Cardiac septum (tissue), 1 donor: ENCODE measurements around the gene SCN3B. TPM values are rescaled to one million over a fixed set of nuclear protein-coding genes. Genes with fewer than 3 reads are reported as not detected.

ENCODE experiments used
- DNase-seq: peaks from one replicate; pipeline ENCODE4 v3.0.0-alpha.2; 2020; ENCODE audit warnings: low spot score
- intact Hi-C: fragments of 100-400 bp; cut with DNase I; formaldehyde crosslinking; loops from one replicate; pipeline ENCODE4 v1.14.0; 2022
- total RNA-seq: library from RNA; stranded (reverse); fragmentation: NEBNext Ultra II Directional; extraction: Animal tissue kit (Norgen Biotek cat#: 25700); gene quantifications from one replicate; pipeline ENCODE4 v1.2.1, GENCODE V29; 2021
- donor health status: DM: no; HTN: no; CAD: no.

Gene SCN3B
- total RNA-seq, 1 donor from 2014 or later = 3.3 TPM

GRCh38 chr11:123608371-123608770, 46.1 kb downstream of the SCN3B start:
- no peak for DNase-seq
- intact Hi-C loops = no loop called here

DNA sequence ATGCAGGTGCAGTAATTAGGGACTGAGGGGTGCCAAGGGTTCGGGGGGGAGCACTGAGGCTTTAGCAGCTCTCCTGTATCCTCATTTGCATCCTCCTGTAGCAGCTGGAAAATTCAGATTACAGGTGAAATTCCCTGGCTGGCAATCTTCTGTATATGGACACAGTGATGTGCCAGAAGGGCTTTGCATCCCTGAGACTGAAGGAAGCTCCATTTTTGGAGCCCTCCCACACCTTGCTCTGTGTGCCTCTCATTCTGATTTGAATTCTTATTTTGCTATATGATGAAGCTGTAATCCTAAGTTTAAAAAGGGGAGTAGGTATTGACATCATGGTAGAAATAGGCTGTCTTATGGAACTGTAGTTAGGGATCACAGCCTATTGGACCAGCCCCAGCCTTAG, 46.6 kb downstream of the SCN3B start:
- no peak for DNase-seq
- intact Hi-C loops = no loop called here

DNA sequence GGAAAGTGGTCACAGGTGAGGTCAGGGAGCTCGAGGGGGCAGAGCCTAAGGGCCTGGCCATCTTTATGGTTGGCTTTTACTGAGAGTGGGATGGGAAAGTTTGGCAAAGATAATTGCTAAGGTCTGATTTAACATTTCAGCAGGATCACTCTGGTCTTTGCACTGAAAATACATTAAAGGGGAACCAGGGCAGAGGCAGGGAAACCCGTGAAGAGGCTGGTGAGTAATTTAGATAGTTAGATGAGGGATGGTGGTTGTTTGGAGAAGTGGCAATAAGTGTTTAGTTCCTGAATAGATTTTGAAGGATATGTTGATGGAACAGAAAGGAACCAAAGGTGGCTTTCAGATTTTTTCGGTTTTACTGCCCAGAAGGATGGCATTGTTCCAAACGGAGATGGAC, 50.8 kb downstream of the SCN3B start:
- intact Hi-C loops = no loop called here
- no peak for DNase-seq

DNA sequence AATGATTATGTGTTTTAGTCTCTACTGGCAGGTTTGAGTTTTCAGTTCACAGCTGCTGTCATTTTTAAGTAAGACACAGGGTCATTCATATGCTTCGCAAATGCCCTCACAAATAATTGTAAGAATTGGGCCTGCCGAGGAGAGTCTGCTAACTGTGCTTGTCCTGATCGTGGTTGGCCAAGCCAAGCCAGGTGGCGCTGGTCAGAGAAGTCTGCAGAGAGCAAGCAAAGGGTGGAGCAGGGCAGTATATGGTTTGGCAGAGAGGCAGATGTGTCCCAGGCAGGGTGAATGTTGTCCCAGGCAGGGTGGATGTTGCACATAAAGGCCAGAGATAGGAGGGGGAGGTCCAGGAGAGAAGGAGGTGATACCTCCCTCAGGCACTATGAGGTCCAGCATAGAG, 52.7 kb downstream of the SCN3B start:
- intact Hi-C loops = no loop called here
- no peak for DNase-seq

- intact Hi-C loops = no loop called here
- DNase-seq = no peak
These were observed 53.3 kb downstream of the SCN3B start for GRCh38 chr11:123601136-123601535.

- intact Hi-C loops = no loop called here
These were observed 56.6 kb downstream of the SCN3B start for GRCh38 chr11:123597859-123598258.

DNA sequence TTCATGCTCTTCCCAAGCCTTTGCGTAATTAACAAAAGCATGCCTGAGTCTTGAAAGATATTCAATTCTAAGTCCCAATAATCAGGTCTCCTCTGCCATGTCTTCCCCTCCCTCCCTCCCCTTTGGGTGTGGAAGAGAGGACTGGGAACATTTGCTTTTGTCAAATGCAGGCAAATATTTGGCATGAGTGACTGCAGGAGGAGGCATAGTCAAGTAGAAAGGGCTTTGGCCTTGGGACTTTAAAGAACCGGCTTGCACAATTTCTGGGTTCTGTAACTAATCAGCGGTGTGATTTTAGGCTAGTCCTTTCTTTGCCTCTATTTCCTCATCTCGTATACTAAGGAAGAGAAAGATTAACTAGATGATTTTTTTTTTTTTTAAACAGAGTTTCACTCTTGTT, 59.5 kb downstream of the SCN3B start:
- intact Hi-C loops = no loop called here
- DNase-seq = no peak

More at GRCh38 chr11:123597859-123598258, 56.6 kb downstream of the SCN3B start:
- DNase-seq = no peak

- no peak for DNase-seq
- intact Hi-C loops = no loop called here
These were observed 60.1 kb downstream of the SCN3B start for GRCh38 chr11:123594188-123594901.

- intact Hi-C loops = no loop called here
- no peak for DNase-seq
These were observed 60.9 kb downstream of the SCN3B start for GRCh38 chr11:123593570-123593969.

- intact Hi-C loops = no loop called here
- DNase-seq = no peak
These were observed 64.0 kb downstream of the SCN3B start for GRCh38 chr11:123590296-123590912.

DNA sequence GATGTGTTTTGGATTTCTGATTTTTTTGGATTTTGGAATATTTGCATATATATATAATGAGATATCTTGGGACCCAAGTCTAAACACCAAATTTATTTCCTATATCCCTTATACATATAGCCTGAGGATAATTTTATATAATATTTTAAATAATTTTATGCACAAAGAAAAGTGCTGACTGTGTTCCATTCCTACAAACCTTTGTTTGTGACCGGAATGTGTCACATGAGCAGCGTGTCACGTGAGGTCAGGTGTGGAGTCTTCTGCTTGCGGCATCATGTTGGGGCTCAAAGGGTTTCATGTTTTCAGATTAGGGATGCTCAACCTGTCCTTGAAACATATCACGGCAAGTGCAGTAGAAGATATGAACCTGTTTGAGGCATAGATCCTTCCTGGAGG, 65.6 kb downstream of the SCN3B start:
- intact Hi-C loops = no loop called here
- DNase-seq = no peak

- intact Hi-C loops = no loop called here
- DNase-seq = no peak
These were observed 66.1 kb downstream of the SCN3B start for GRCh38 chr11:123588117-123588863.

DNA sequence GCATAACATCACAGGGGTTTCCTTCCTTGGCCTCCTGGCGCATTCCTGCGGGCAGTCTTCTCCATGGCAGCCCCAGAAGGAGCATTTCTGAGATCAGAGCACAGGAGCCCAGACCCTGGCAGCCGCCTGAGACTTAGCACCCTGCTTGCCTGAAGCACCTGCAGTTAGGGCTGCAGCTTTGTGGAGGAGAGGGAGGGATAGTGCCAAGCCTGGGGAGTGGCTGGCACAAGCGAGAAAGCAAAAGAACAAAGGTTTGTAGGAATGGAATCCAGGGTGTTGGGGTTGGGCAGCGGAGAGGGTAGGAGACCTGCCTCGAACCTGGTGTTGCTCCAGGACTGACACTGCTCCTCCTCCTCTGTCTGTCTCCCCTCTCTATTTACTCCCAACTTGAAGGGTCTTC, 66.9 kb downstream of the SCN3B start:
- peak; percentile 22 for DNase-seq
- intact Hi-C loops = no loop called here

DNA sequence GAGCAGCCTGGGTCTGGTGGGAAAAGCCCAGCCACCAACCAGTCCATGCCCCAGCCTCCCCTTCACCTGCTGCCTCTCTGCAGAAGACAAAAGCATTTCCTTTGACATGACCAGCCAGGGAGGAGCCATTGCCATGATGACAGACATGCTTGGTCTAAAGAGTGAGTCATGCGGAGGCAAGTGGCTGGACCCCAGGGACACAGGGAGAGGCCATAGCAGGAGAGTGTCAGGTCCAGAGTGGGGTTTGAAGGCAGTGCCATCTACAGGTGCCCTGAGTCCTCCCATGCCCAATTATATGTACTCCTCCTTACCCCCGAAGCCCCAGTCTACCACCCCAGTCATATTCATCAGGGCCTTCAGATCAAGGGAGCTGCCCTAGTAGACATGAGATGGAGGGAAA, 67.4 kb downstream of the SCN3B start:
- DNase-seq = no peak
- intact Hi-C loops = no loop called here

DNA sequence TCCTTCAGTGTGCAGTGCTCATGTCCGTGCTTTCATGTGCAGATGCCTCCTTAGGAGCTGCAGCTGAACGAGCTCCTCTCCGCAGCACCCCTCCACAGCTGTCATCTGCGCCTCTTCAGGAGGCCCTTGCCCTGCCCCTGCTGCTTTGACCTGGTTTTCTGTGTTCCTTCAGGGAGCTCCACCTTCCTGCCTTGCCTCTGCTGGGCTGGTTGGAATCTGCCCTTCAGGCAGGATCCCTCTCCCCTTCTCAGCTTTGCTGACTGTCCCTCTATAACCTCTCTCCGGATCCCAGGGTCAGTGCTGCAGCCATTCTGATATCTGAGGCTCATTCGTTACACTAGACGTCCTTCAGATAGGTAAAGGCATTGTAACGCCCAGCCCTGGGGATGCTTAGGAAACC, 67.9 kb downstream of the SCN3B start:
- peak; percentile 38 for DNase-seq
- intact Hi-C loops = no loop called here

- peak; percentile 50 for DNase-seq
- intact Hi-C loops = no loop called here
These were observed 68.7 kb downstream of the SCN3B start for GRCh38 chr11:123585706-123586105.

- DNase-seq = peak; percentile 66
- intact Hi-C loops = no loop called here
These were observed 69.2 kb downstream of the SCN3B start for GRCh38 chr11:123585206-123585605.

DNA sequence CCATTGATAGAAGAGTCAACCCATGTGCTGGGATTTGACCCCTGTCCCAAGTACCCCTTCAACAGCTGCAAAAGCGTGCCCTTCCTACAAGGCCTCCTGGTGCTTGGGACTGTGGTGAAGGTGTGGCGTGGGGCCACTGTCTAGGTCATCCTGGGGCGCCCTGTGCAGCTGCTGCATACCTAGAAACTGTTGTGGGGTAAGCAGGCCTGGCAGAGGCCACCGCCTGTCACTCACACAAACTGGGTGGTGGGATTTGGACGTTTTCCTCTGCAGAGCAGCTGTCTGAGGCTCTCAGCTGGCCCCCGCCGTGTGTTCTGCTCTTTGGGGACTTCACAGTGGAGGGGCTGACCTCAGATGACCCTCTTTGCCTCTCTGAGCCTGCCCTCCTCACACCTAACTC, 69.7 kb downstream of the SCN3B start:
- intact Hi-C loops = no loop called here

DNA sequence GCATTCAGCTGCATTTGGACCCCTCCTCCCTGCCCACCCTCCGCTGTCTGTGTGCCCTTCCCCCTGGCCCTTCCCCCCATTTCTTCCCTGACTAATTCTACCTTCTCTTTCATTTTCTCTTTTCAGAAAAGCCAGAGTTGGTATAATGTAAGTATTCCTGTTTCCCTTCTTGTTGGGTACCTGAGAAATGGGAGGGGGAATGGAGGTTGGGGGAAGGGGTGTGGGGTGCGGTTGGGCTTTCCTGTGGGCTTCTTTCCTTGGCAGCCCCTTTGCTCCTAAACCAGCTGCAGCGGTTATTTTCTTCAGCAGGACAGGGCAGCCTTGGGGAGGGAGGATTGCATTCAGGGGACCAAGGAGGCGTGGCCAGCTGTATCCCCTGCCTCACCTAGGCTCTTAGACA, 70.2 kb downstream of the SCN3B start:
- intact Hi-C loops = no loop called here

More for the DNA sequence above, 69.7 kb downstream of the SCN3B start:
- peak; percentile 70 for DNase-seq

DNA sequence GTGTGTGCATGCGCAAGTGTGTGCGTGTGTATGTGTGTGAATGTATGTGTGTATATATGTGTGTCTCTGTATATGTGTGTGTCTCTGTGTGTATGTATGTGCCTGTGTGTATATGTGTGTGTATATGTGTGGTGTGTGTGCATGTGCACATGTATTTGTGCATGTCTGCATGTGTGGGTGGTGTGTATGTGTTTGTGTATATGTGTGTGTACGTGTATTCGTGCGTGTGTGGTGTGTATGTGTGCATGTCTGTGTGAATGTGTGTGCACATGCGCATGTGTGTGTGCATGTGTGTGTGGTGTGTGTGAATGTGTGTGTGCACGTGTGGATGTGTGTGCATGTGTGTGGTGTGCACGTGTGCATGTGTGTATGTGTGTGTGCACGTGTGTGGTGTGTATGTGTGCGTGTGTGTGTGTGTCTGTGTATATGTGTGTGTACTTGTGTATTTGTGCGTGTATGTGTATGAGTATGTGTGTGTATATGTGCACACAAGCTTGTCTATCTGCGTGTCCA, 71.4 kb downstream of the SCN3B start:
- intact Hi-C loops = no loop called here

More for the DNA sequence above, 70.2 kb downstream of the SCN3B start:
- no peak for DNase-seq

More for the DNA sequence above, 71.4 kb downstream of the SCN3B start:
- no peak for DNase-seq
